Panc1 (cell line): ENCODE measurements around the gene ZBTB46. TPM values are rescaled to one million over a fixed set of nuclear protein-coding genes. Genes with fewer than 3 reads are reported as not detected.

Source experiments
- ATAC-seq: fragments of 200-7000 bp; cut with Tn5 transposase; 2 replicates; pipeline ENCODE4 v1.9.1; 2020; ENCODE audit warnings: mild to moderate bottlenecking, moderate library complexity
- BruUV-seq: library from RNA; stranded (reverse); fragments of 400-500 nt; replicated peaks from 2 replicates; lab custom pipeline; 2021; lab: Mats Ljungman, UMichigan
- CTCF ChIA-PET: fragments of 300-600 bp; sonication (Branson Sonifier 250); formaldehyde crosslinking; loops from one replicate; lab custom pipeline; 2022; ENCODE audit warnings: antibody characterized with exemption; lab: Charles Lee
- POLR2A ChIA-PET: fragments of 300-600 bp; sonication (Branson Sonifier 250); formaldehyde crosslinking; loops from one replicate; lab custom pipeline; 2022; ENCODE audit warnings: antibody characterized with exemption; lab: Charles Lee
- DNase-seq: peaks from one replicate; pipeline ENCODE4 v3.0.0-alpha.2; 2010; ENCODE audit warnings: low read depth, low spot score
- H3K27ac ChIP-seq: 2 replicates; pipeline ENCODE4 v1.5.1; 2011; ENCODE audit warnings: mild to moderate bottlenecking, low read length, inconsistent platforms
- H3K27me3 ChIP-seq: fragments of 200-500 bp; sonication (Bioruptor generic); 2 replicates; pipeline ENCODE4 v1.6.0; 2014; ENCODE audit warnings: low read length, inconsistent platforms; ENCODE audit not compliant: control insufficient read depth, insufficient read depth
- H3K36me3 ChIP-seq: fragments of 200-500 bp; sonication (Bioruptor generic); 2 replicates; pipeline ENCODE4 v1.5.1; 2014; ENCODE audit warnings: inconsistent platforms, mild to moderate bottlenecking, low read length, moderate library complexity; ENCODE audit not compliant: control insufficient read depth, insufficient read depth
- H3K4me1 ChIP-seq: 2 replicates; pipeline ENCODE4 v1.5.1; 2011; ENCODE audit warnings: inconsistent platforms, mild to moderate bottlenecking, low read length, moderate library complexity; ENCODE audit not compliant: control insufficient read depth, insufficient read depth
- H3K4me3 ChIP-seq, 2 experiments: 2 replicates each; pipeline ENCODE4 v1.5.1; 2011 to 2012; ENCODE audit warnings: low read depth in 2 of 2, low read length in 2 of 2, mild to moderate bottlenecking in 2 of 2, inconsistent platforms in 1 of 2, moderate library complexity in 1 of 2
- H3K9me3 ChIP-seq: fragments of 200-500 bp; sonication (Bioruptor generic); 2 replicates; pipeline ENCODE4 v1.5.1; 2014; ENCODE audit warnings: low read depth, mild to moderate bottlenecking, inconsistent platforms, low read length, moderate library complexity; ENCODE audit not compliant: control insufficient read depth, insufficient read depth
- CTCF ChIP-seq: fragments of 450-650 bp; IDR thresholded peaks from 2 replicates; pipeline ENCODE4 v1.5.1; 2017; ENCODE audit warnings: mild to moderate bottlenecking
- POLR2AphosphoS5 ChIP-seq: IDR thresholded peaks from 2 replicates; pipeline ENCODE4 v1.6.1; 2012; ENCODE audit warnings: mild to moderate bottlenecking, low read depth, low read length, moderate library complexity
- REST ChIP-seq, 2 experiments: IDR thresholded peaks; 2 replicates each; pipeline ENCODE4 v1.6.1; 2011 to 2012; ENCODE audit warnings: low read depth in 2 of 2, control low read depth in 1 of 2, low read length in 1 of 2, mild to moderate bottlenecking in 1 of 2, moderate library complexity in 1 of 2; ENCODE audit not compliant: insufficient read depth in 1 of 2
- SIN3A ChIP-seq: IDR thresholded peaks from 2 replicates; pipeline ENCODE4 v1.6.1; 2012; ENCODE audit warnings: low read depth, mild to moderate bottlenecking, low read length, moderate library complexity, borderline replicate concordance; ENCODE audit not compliant: insufficient read depth
- TCF7L2 ChIP-seq: IDR thresholded peaks from 2 replicates; pipeline ENCODE4 v1.6.1; 2011; ENCODE audit warnings: mild to moderate bottlenecking, low read depth, low read length, inconsistent platforms
- in situ Hi-C: cut with HindIII; loops from 2 replicates; pipeline ENCODE4 v1.10.0; 2016; ENCODE audit warnings: low sequenced_read_pairs, low pct_unique_long_range_greater_than_20kb
- intact Hi-C: fragments of 100-400 bp; cut with micrococcal nuclease; formaldehyde crosslinking; loops from one replicate; pipeline ENCODE4 v1.10.0; 2022; ENCODE audit not compliant: unreplicated experiment
- total RNA-seq: library from RNA; stranded (reverse); gene quantifications from one replicate; pipeline ENCODE4 v1.2.1, GENCODE V29; 2021; ENCODE audit not compliant: unreplicated experiment

ZBTB46 gene
- total RNA-seq, 1 experiment from 2014 or later, result 15.2 TPM

- Histone ChIP-seq H3K36me3 (no peaks in the 10 kb centered on the region; the same call in 1 of the 2 replicates), H3K9me3 (no peaks in the 10 kb centered on the region), H3K4me1 (peaks cover 16% of the 10 kb centered on the region), H3K27me3 (no peaks in the 10 kb centered on the region), H3K4me3 (no peak overlapping the region), H3K27ac (no peak overlapping the region)
- ChIA-PET POLR2A (no interaction called here), CTCF (no interaction called here)
- no peak for ATAC-seq
- TF ChIP-seq CTCF, result no peak
- no peak for TF ChIP-seq SIN3A
- no peak for TF ChIP-seq POLR2AphosphoS5
- TF ChIP-seq TCF7L2, result no peak
- no peak for TF ChIP-seq REST (IDR thresholded peaks at IDR 0.05; ENCODE audit: insufficient read depth in 1 of 2, low read depth in 2 of 2, low read length in 1 of 2)
- no peak for DNase-seq
- intact Hi-C loops, result no loop called here
- no TSS peak for BruUV-seq
- in situ Hi-C loops, result no loop called here
Observed at GRCh38 chr20:63745424-63745805, 85.6 kb downstream of the ZBTB46 start.

GRCh38 chr20:63744574-63745423, 86.3 kb downstream of the ZBTB46 start:
- DNase-seq (no peak), ATAC-seq (no peak)
- Histone ChIP-seq H3K36me3 (no peaks in the 10 kb centered on the region; the same call in 1 of the 2 replicates), H3K27ac (no peak overlapping the region), H3K9me3 (no peaks in the 10 kb centered on the region), H3K27me3 (no peaks in the 10 kb centered on the region), H3K4me3 (no peak overlapping the region), H3K4me1 (peaks cover 16% of the 10 kb centered on the region)
- POLR2A ChIA-PET, result no interaction called here
- intact Hi-C loops, result no loop called here
- CTCF ChIA-PET, result no interaction called here
- no peak for TF ChIP-seq REST (IDR thresholded peaks at IDR 0.05; ENCODE audit: insufficient read depth in 1 of 2, low read depth in 2 of 2, low read length in 1 of 2)
- TF ChIP-seq POLR2AphosphoS5, result no peak
- TF ChIP-seq TCF7L2, result no peak
- no peak for TF ChIP-seq CTCF
- no peak for TF ChIP-seq SIN3A
- no TSS peak for BruUV-seq
- in situ Hi-C loops, result no loop called here
